Measurements from ENCODE around the gene HS1BP3.

DNA sequence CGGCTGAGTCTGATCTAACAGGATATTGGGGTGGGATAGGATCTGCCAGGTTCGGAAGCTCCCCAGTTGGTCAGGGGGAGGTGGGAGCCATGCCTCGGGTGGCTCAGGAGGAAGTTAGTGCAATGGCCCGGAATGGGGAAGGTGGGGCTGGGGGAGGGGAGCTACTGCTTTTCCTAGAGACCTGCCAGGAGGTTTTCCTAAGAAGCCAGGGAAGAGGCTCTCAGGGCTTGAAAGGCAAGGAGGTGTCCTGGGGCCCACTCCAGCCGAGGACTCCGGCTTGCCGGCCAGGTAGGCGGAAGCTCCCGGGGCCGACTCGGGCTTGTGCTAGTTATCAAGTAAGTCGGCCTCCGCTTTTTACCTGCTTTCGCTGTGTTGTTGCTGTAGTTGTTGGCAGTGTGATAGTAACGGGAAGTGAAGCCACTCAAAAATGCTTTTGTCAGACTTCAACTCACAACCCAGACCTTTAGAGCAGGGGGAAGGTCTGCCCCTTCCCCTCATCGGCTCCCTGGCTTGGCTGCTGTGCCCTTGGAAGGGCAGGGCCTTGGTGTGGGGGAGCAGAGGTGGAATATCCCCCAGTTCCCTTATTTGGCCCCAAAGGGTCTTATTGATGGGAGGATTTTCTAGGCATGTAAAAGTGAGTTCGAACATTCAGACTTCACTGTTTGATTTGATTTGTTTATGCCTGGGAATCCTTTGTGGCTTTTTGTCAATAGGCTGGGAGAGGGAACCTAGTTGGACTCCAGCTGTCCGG is 21.5 kb upstream of the HS1BP3 start:
- no peak for TF ChIP-seq FLYWCH1 (CRISPR knock-in tag; IDR thresholded peaks at IDR 0.05)
- no peak for TF ChIP-seq CTCF (CRISPR knock-in tag; IDR thresholded peaks at IDR 0.05)

All from HepG2 (cell line).